Smooth muscle cell of the brain vasculature (primary cell): Measurements from ENCODE around the gene PRSS50.

Experiments used
- DNase-seq: peaks from one replicate; pipeline ENCODE4 v3.0.0-alpha.2; 2012; ENCODE audit warnings: low read depth, low spot score

PRSS50 gene

DNA sequence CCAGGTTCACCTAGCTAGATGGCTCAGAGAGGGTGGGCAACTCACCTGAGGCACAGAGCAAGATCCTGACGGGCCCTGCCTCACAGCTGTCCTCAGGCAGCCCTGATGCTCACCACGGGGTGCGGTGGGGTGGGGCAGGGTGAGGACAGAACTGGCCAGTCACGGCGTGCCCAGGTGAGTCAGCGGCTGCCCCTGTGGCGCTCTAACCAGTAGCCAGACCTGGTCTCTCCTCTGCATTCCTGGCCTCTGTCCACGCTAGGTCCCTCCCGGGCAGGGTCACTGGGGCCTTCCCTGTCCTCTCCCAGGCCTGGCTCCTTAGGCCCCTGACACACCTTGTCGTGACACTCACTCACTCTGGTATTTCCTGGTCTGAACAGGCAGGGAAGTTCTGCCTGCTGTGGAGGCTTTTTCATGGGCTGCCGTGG lies 25.1 kb downstream of the PRSS50 start:
- no peak for DNase-seq

DNA sequence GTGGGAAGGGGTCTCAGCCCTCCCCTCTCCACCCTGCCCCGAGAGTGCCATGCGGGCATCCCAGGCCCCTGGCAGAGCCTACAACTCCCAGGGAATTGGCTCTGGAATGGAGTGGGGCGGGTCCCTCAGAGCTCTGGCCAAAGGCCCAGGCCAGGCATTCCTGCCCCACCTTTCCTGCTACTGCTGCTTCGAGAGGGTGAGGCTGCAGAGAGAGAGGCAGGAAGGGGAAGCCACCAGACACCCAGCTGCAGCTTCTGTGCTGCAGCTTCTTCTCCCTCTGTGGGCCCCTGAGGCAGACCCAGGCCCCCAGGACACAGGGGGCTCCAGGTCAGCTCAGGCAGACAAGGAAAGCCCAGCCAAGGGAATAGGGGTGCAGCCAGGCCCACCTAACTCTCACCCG lies 26.9 kb downstream of the PRSS50 start:
- no peak for DNase-seq

DNA sequence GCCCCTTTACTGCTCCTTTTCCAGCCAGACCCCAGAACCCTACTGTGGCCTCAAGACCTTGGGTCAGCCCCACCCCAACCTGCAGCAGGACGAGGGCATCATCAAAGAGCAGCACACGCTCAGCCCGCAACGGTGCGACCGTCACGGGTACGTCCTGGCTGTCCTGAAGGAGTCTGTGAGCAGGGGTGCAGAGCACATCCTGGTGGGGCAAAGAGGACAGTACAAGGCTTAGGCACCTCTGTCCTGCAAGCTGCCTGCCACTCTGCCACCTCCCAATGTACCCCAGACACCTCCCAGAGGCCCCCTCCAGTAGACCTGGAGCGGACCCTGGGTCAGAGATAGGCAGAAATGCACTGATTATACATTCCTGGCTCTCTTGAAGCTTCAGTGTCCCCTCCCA lies 32.2 kb downstream of the PRSS50 start:
- no peak for DNase-seq

DNA sequence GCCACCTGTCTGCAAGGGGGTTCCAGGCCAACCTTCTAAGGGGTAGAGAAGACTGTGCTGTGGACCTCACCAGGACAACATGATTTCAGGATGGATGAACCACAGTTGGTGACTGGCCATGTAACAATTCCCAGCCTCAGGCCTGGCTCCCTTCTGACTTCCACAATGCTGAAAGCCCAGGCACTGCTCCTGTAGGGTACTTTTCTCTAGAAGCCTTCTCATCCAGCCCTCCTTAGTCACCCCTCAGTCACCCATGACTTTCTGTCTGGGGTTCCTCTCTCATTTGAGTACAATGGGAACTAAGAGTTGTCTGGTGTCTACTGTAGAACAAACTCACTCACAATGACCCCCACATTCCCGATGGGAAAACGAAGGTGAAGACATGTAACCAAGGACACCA lies 32.8 kb downstream of the PRSS50 start:
- DNase-seq, result no peak

DNA sequence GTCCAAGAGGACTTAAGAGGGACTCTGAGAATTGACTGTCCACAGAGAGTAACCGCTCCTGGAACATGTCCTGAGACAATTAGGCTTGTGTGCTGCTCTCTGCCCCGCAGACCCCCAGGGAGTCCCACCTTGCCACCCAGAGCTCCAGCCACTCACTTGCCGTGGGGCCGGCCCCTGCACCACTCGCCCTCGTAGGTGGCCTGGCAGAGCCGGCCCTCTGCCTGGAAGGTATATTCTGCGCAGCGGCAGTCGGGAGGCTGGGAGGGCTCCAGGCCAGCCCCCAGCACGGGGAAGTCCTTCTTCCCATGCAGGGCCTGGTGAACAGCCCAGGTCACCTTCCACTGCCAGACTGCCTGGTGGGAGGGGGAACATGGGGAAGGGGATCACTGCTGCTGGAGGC lies 34.7 kb downstream of the PRSS50 start:
- no peak for DNase-seq

DNA sequence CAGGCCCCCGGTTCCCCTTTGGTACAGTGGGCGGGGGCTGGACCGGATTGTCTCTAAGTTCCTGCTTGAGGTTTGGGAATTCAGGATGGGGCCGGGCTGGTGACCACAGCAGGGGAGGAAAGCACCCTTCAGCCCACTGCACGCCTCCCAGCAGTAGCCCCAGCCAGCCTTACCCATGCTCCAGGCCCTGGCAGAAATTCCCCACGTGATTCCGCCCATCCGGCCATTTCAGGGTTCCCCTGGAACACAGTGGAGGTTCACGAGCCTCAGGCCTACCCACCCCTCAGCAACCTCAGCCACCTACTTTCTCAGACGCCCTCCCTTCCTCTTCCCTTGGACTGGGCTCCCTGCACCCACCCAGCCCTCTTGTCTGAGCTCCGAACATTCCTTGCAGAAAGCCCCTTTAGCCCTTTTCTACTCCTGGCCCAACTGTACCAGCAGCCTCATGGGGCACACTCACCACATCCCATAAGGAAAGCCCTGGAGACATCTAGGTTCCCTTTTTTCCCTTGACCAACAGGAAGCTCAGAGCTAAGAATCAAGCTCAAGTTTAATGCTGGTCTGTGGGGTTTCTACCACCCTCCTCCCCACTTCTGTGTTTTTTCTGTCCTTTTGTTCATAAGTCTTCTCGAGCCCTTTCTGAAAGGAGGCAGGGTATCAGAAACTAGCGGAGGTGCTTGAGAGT lies 35.7 kb downstream of the PRSS50 start:
- no peak for DNase-seq

DNA sequence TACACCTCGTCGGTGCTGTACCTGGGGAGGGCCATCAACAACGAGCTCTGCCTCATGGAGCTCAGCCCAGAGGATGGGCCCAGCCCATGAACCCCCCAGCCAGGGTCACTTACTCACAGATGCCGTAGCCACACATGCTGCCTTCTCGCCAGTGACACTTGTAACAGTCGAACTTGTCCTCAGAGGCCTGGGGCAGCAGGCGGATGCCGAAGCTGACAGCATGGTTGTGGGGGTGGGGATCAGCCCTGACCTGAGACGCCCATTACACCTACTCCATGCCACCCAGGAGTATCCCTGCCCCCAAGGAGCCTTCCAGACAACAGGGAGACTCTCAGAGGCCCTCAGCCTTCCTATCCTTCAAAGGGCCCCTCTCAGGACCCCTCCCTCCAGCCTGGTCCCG lies 36.3 kb downstream of the PRSS50 start:
- DNase-seq, result no peak

DNA sequence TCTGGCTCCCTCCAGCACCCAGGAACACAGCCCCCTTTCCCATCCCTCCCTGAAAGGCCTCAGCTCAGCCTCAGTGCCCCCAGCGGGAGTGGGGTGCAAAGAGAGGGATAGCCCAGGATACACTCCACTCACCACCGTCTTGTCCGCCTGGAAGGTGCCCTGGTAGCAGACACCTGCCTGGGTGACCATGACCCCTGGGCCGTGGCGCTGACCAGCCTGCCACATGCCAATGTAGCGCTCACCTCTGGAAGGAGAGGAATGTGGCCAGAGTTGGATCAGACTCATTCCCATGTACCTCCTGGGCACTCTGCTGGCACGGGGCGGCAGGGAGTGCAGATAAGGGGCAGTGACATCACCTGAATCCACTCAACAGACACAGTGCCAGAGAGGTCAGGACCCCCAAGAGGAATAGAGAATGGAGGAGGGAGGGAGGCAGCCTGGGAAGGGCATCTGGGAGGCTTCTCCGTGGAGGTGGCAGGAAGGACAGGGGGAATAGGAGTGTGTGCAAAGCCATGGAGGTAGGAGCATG lies 37.3 kb downstream of the PRSS50 start:
- DNase-seq, result no peak

DNA sequence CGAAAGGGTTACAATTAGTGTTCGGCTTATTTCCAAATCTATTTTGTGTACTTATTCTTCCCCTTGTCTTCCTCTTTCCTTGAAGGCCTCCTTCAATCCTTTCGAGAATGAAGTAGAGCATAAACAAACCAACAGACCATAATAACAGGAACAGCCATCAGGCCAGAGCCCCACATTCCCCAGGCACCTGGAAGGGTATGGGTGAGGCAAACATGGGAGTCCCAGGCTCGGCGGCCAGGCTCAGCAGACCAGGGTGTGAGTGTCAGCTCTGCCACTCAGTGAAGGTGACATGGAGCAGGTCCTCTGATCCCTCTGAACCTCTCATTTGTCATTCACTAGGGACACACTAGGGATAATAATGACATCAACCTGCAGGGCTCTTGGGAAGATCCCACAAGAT lies 38.0 kb downstream of the PRSS50 start:
- no peak for DNase-seq

DNA sequence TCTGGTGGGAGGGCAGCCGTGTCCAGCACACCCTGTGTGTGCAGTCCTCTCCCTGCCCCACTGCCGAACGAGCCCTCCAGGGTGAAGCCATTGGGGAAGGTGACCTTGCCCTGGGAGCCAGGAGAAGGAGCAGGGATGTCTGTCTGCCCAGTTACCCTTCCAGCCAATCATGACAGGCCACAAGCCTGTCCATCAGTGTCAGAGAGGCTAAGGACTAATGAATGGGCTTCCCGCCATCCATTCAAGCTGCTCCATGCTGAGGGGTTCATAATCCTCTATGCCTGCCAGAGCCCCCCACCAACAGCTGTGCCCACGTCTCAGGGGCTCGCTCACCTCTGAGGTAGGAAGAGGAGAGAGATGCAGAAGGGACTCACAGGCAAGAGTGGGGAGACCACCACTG lies 39.4 kb downstream of the PRSS50 start:
- no peak for DNase-seq

DNA sequence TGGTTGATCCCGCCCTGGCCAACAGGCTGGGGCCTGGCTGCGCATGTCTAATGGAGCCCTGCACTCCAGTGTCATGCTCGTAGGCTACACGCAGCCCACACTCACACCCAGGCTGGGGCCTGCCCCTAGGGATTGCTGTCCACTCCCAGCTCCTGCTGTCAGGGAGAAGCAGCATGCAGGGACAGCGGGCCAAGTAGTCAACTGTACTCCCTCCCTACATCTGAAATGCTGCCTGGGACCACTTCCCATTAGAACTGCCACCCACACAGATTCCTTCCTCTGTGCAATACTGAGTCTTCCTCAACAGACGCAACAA lies 40.3 kb downstream of the PRSS50 start:
- no peak for DNase-seq

DNA sequence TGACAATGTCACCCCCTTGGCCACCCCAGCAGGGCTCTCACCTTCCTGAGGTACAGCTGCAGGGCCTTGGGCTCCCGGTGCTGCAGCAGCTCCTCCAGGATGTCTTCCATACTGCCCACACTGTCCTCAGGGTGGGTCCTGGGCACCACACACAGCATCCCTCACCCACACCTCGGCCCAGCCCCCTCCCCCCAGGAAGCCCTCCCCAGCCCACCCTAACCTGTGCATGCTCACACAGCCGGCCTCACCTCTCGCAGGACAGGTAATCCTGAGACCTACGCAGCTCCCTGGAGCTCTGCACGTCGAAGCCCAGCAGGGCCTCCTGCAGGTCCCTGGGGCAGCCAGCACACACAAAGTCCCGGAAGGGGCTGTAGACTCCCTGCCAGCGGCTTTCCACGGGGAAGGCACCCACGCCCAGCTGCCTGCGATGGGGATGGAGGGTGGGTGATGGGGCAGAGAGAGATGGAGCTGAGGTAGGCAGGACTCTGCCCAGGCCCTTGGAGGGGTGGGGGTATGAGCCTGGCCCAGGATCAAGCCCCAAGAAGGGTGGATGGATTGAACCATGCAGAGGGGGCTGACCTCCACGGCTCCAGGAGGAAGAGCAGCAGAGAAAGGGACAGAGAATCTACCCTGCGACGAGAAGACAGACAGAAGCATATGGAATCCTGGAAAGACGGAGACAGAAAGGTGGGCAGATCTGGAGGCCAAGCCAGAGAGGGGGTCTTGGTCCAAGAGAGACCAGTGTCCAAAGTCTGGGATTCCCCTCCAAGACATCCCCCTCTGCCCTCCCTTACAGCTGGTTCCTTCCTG lies 40.9 kb downstream of the PRSS50 start:
- DNase-seq, result no peak

DNA sequence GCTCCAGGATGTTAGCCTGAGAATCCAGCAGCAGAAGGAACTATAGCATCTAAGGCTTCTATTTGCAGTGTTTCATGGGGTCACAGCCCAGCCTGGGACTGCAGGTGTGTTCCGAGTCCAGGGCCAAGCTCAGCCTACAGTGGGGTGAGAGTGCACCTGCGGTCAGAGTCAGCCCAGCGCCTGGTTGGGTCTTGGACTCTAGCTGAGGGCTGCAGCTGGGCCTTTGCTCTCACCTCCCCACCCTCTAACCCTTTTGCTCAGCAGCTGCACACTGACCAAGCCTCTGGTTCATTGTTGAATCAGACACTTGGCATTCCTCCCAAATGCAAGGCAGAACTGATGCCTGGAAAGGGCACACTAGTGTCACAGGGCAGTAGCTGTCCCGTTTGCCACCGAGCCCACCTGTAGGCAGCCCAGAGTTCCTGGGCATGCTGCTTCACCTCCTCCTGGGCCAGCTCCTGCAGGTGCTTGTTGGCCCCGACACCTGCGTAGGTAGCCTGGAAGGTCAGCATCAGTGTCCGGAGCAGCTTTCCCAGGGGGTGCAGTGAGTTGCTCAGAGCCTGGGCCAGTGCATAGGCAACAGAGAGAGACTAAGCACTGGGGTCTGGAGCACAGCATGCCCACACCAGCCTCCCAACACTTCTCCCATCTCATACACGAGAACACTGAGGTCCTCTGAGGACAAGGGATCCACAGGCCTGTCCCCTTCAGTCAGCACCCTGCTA lies 41.7 kb downstream of the PRSS50 start:
- DNase-seq, result no peak

DNA sequence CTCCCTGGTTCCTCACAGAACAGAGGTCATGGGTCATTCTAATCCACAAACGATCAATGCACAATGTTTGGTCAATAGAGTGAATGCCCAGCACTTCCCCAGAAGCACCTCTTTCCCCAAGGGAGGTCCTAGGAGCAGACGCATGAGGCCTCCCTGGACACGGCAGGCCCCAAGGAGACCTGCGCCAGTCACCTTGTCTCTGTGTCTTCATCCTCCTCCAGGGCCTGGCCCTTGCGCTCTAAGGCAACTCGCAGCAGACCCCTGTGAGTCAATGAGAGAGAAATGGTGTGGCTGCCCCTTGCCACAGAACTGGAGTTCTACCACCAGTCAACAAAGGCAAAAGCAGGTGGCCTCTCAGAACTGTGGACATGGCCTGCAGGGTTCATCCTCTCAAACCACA lies 42.2 kb downstream of the PRSS50 start:
- no peak for DNase-seq

DNA sequence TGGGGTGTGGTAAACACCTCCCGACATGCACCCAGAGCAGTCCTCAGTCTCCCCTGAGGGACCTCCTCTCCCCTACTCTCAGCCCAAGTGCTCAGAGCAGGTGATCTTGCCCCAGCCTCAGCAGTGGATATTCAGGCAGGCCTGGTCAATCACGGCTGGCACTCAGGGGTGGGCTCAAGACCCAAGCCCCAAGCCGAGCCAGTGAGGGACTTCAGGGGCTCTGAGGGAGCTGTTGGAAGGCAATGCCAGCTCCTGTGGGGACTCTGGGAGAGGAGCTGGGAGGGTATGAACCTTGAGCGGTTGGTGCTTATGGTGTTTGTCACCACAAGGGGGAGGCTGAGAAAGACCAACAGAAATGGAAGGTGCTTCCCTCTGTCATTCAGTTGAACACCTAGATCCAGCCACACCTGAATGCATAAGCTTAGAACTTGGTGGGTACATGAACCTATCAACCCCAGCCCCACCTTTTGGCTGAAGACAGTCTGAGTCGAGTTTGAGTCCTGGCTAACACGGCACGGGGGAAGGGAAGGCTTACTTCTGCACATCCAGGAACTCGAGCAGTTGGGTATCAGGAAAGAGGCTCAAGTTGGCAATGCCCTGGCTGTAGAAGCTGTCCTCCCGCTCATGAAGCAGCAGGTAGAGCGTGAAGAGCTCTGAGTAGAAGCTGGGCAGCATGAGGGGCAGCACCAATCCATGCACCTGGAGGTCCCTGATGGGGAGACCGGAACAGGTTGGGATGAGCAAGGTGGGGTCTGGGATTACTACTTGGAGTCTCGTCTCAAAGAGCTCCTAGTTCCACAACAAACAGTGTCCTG lies 43.4 kb downstream of the PRSS50 start:
- no peak for DNase-seq

DNA sequence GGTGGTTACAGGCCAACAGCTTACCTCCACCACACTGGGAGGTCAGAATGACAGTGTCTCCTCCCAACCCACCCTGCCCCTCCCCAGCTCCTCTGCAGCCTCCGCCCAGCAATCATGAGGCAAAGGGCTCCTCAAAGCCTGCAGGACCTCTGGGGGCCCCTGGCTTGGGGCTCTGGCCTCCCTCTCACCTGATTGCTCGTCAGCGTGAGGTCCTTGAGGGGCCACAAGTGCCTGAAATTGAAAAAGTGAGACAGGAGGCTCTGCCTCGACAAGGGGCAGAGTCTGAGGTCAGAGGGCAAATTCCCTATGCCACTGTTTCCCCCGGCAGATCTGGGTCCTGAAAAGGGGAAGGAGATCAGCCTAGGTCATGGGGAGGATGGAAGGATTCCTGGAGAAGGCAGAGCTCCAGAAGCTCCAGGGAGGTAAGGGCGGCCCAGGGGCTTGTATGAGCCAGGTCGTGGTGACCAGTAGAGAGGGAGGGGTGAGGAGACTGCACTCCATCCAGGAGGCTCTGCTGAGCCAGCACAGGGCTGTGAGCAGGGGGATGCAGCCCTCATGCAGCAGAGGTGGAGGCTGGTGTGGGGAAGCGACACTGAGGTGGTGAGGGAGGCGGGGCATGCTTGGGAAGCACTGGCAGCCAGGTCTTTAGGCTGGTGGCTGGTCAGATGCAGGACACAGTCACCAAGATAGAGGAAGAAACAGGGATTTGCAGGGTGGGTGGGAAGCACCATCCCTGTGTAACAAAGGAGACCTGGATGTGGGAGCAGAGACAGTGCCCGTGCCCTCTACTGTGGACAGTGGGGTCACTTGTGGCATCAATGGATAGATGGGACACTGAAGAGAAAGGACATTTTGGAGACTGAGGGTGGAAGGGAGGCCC lies 44.3 kb downstream of the PRSS50 start:
- DNase-seq, result no peak

DNA sequence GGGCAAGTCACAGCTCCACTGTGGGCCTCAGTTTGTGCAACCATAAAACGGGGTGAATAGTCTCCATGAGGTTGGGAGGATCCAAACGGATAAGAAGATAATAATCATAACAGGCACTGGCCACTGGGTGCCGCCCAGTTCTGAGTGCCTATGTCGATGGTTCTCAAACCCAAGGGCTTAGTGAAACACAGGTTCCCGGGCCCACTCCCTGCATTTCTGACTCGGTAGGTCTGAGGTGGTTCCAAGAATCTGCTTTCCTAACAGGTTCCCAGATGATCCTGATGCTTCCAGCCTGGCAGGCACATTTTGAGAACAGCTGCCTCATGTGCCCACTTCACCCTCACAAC lies 45.3 kb downstream of the PRSS50 start:
- DNase-seq, result no peak

DNA sequence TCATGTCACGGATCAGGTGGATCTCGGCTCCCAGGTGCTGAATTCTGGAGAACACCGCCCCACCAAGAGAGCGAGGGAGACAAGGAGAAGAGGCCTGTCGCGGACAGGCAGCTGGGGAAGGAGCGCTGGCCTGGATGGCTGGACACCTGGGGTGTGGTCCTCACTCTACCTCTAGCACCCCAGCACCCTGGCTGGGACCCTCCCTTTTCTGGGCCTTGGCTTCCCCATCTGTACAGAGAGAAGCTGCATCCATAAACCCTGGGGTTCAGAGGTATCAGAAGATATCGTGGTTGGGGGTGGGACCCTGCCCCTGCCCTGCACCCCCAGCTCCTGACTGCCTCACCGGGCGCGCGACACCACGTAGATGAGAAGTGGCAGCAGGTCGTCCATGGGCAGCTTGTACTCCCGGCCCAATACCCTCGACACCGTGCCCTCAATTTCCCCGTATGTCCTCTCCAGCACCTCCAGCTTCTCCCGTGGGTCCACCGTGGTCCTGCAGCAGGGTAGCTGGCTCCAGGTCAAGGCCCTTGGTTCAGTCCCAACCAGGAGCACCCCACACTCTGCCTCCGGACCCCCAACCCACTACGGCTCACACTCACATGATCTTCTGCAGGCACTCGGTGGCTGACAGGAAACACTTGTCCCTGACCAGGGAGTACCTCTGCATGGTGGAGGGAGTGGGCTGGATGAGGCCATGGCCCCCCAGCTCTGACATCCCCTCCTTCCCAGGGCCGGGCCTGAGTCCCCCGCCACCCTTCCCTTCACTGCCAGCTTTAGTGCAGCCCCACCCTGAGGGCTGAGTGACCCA lies 45.9 kb downstream of the PRSS50 start:
- no peak for DNase-seq

DNA sequence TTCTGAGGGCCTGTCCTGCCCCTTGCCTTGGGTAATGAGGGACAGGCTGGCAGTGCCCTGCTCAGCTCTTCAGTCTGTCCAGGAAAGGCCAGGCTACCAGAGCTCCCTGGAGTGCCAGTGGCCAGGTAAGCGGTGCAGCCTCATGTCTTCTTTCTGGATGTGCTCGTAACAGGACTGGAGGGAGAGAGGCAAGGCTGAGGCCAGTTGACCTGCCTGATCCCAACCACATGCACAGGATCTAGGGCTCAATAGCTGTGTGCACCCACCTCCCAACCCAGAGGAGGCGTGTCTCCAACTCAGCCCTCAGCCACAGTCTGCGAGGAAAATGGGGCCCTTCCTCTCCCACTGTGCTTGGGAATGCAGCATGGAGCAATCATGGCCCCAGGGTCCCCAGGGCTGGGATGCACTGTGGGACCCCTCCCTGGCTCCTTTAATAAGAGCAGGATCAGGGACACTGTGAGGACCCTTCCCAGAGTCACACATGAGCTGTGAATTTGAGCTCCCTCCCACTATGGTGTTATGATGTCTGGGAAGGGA lies 46.7 kb downstream of the PRSS50 start:
- no peak for DNase-seq
